Activated CD4-positive, alpha-beta T cell treated with anti-CD3 and anti-CD28 coated beads, Interleukin-2, amount 50 U/mL, for 16 hours (primary cell): Measurements from ENCODE around the gene SLC11A1.

Experiments
- DNase-seq: peaks from one replicate; pipeline ENCODE4 v3.0.0-alpha.2; 2020

Gene SLC11A1

DNA sequence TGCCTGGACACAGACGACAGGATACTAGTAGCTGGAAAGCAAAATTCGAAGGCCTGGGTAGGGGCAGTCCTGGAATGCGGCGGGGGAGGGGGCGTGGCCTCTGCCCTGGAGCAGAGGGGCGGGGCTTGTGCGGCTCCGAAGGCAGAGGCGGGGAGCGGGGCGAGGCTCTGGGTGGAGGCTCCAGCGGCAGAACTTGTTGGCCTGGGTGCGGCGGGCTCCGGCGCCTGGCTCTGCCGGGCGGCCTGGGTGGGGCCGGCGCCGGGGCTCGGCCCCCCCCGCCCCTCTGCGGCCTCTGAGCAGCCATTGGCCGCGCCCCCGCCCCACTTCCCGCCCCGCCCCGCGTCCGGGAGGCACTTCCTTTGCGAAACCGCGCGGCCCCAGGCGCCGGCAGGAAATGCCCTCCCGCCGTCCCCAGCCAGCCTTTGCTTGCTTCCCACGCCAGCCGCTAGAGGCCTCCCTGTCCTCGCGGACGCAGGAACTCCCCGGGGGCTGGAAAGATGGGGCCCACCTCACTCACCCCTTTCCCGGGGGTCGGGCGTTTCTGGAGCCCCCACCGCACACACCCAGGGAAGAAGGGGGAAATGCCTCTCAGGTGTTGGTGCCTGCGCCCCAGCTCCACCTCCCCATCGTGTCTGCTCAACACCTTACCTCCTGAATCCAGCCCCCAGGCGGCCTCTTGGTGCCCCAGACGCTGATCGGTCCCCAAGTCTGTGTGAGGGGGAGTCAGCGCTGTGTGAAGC lies 24.3 kb downstream of the SLC11A1 start:
- peak; percentile 97 for DNase-seq

GRCh38 chr2:218406949-218407618 lies 25.0 kb downstream of the SLC11A1 start:
- peak; percentile 64 for DNase-seq

GRCh38 chr2:218407717-218408116 lies 25.6 kb downstream of the SLC11A1 start:
- no peak for DNase-seq

- no peak for DNase-seq
These were observed 36.2 kb downstream of the SLC11A1 start for GRCh38 chr2:218418321-218418716.

DNA sequence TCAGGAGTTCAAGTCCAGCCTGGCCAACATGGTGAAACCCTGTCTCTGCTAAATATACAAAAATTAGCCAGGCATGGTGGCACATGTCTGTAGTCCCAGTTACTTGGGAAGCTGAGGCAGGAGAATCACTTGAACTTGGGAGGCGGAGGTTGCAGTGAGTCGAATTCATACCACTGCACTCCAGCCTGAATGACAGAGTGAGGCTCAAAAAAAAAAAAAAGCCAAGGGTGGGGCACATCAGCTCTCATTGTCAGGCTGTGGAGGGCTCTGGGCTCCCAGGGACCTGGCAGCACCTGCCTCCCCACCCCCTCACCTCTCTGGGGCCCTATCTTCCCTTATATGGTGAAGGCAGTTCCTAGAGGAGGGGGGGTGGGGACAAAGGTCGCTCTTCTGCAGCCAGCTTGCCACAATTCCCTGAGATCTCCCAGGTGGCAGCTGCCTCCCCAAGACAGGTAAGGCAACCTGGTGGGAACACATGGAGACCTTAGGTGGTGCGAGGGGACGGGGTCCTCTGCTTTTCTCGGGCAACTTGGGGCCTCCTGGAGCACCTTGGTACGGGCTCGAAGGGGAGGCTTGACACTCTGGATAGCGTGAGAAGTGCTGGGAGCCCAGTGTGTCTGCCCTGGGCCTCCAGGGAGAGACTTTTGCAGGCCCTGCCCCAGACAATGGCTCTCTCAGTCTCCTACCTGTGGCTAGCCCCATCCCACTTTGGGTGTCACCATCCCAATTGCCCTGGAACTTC lies 36.8 kb downstream of the SLC11A1 start, which contains the start of gene VIL1:
VIL1 (plus strand) TSS at position 407 of the 742 bp plus-strand sequence. CDS start 4,656 bp downstream, outside the sequence.
- no peak for DNase-seq

GRCh38 chr2:218419630-218420216 lies 37.6 kb downstream of the SLC11A1 start:
- no peak for DNase-seq

DNA sequence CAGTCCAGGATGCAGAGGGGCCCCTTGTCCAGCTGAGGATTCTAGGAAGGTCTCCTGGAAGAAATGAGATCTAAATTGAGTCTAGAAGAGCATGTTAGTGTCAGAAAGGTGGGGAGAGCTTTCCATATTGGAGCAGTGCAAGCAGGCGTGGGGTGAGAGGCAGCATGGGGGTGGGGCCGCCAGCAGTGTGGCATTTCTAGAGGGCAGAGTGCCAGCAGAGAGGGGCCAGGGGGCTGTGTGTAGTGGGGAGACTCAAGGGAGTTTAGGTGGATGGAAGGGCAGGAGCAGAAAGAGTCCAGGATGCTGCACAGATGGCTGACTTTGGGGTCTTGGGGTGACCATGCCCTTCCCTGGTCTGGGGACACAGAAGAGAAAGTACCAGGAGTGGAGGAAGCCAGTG lies 39.0 kb downstream of the SLC11A1 start:
- DNase-seq, result no peak

GRCh38 chr2:218422403-218423086 lies 40.5 kb downstream of the SLC11A1 start:
- DNase-seq, result no peak

- DNase-seq, result no peak
These were observed 41.5 kb downstream of the SLC11A1 start for GRCh38 chr2:218423584-218423983.

DNA sequence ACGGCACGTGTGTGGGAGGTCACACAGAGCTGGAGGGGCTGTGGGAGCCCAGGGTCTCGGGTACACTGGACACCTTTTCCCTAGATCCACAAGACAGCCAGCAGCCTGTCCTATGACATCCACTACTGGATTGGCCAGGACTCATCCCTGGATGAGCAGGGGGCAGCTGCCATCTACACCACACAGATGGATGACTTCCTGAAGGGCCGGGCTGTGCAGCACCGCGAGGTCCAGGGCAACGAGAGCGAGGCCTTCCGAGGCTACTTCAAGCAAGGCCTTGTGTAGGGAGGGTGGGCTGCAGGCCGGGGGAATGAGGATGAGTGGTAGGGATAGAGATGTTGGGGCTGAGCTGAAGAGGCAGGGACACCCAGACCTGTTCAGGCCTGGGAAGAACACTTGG lies 43.5 kb downstream of the SLC11A1 start:
- DNase-seq, result no peak

DNA sequence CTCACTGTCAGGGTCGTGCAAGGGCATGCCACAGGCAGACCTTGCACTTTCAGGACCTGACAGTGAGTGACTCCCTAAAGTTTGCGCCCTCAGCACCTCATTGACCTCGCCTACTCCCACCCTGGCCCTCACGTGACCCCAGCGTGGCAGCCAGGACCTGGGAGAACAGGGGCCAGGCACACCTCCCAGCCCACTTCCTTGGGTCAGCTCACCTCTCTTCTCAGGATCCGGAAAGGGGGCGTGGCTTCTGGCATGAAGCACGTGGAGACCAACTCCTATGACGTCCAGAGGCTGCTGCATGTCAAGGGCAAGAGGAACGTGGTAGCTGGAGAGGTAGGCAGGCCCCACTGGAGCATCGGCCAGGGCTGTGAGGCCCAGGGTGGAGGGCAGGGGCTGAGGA lies 45.7 kb downstream of the SLC11A1 start:
- DNase-seq, result no peak

DNA sequence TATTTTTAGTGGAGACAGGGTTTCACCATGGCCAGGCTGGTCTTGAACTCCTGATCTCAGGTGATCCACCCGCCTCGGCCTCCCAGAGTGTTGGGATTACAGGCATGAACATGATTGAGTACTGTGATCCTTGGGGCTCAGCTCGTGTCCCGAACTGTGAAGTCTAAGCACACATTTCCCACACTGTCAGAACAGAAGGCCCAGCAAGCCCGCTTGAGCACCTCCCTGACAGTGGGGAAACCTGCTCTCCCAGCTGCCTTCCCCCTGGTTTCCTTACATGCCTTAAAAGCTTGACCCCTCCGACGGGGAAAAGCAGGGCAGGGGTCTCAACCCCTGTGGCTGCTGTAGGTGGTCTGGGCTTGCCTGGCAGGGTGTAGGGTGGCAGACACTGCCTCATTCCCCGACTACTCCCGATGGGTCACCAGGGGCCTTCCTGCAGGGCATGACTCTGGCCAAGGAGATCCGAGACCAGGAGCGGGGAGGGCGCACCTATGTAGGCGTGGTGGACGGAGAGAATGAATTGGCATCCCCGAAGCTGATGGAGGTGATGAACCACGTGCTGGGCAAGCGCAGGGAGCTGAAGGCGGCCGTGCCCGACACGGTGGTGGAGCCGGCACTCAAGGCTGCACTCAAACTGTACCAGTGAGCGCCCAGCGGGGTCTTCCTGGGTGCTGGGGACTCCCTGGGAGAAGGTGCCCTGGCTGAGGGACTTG lies 46.9 kb downstream of the SLC11A1 start:
- DNase-seq, result no peak

DNA sequence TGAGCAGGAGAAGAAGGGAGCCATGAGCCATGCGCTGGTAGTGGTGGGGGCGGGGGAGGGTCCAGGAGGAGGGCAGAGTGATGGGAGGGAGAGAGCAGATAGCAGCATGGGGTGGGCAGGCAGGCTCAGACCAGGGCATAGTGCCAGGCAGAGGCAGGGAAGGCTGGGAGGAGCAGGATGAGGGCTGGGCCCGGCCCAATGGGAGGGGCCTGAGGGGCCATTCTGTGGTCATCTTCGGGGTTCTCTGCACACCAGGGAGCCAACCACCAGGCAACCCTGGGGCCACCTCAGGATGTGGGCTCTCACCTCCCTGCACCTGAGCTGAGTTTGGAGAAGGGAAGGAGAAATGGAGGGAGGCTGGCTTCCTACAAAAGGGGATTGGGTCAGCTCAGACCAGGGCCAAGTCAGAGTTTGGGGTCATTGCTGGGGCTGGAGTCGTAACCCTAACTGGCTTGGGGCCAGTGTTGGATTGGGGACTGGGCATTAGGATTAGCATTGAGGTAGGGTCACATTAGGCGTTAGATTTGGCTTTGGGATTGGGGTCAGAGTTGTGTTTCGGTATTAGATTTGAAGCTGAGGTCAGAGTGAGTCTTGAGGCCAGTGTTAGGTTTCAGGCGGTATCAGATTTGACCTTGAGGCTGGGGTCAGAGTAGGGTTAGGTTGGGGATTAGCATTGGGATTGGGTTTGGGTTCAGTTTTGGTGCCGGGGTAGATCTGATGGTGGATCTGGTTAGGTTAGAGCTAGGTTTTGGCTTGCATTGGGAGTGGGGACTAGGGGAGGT lies 48.0 kb downstream of the SLC11A1 start:
- no peak for DNase-seq

GRCh38 chr2:218430721-218431120 lies 48.6 kb downstream of the SLC11A1 start:
- DNase-seq, result no peak

GRCh38 chr2:218431878-218432277 lies 49.8 kb downstream of the SLC11A1 start:
- DNase-seq, result no peak

GRCh38 chr2:218432676-218433365 lies 50.7 kb downstream of the SLC11A1 start:
- no peak for DNase-seq

DNA sequence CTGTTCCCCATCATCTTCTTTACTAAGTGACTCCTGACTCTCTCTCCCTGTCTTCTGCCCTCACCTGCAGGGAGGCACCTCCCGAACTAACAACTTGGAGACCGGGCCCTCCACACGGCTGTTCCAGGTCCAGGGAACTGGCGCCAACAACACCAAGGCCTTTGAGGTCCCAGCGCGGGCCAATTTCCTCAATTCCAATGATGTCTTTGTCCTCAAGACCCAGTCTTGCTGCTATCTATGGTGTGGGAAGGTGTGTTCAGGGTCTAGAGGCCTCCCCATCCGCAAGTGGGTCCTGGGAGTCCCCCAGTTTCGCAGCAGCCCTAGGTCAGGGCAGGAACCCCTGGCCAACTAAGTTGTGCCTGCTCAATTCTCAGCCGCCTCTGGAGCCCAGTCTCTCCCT lies 52.4 kb downstream of the SLC11A1 start:
- DNase-seq, result no peak

DNA sequence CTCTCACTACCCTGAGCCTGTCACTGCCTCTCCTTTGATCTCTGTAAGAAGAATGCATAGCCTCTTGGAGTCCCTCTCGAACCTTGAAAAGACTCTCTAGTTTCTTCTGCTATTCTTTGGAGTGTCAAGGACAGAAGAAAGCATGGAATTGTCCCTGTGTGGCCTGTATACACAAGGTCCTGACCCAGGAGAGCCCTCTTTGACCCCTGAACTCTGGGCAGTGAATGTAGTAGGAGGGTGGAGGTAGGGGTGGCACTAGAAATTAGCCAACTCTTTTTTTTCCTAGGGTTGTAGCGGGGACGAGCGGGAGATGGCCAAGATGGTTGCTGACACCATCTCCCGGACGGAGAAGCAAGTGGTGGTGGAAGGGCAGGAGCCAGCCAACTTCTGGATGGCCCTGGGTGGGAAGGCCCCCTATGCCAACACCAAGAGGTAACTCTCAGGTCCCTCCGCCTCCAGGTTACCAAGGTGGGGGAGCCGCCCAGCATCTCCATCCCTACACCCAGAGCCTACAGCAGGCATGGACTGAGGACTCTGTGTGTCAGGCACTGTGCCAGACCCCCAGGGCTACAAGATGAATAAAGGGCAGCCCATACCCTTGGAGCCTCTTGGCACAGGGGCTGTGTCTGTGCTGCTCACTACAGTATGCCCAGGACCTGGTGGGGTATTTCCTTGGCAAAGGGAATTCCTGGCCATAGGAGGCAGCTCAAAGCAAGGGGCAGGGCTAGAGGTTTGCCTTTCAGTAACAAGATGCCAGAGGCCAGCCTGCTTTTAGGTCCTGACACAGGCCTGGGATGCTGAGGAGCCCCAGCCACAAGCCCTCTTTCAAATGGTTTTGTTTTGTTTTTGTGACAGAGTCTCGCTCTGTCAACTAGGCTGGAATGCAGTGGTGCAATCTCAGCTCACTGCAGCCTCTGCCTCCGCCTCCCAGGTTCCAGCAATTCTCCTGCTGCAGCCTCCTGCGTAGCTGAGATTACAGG lies 53.2 kb downstream of the SLC11A1 start:
- DNase-seq, result no peak

DNA sequence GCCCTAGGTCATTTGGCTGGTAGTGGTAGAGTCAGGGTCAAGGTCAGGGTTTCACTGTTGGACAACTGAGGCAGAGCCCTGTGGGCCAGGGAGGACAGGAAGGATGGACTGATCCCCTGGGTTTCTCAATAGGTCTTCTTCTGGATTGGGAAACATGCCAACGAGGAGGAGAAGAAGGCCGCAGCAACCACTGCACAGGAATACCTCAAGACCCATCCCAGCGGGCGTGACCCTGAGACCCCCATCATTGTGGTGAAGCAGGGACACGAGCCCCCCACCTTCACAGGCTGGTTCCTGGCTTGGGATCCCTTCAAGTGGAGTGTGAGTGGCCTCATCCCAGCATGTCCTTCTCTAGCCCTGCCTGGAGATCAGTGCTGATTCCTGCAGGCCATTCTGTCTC lies 54.9 kb downstream of the SLC11A1 start:
- no peak for DNase-seq
